K562 (cell line): ENCODE measurements around the gene CGNL1. TPM values are rescaled to one million over a fixed set of nuclear protein-coding genes. Genes with fewer than 3 reads are reported as not detected.
A peak's percentile ranks its signal among the peaks of the same experiment; 100 is the strongest.

Experiments
- ATAC-seq: fragments of 200-7000 bp; cut with Tn5 transposase; 3 replicates; pipeline ENCODE4 v1.9.1; 2020; ENCODE audit warnings: moderate library complexity
- BruUV-seq: library from RNA; stranded (reverse); fragments of 400-500 nt; replicated peaks from 2 replicates; lab custom pipeline; 2021; lab: Mats Ljungman, UMichigan
- CTCF ChIA-PET: fragments of 300-600 bp; formaldehyde crosslinking; extraction: SDS; loops from one replicate; lab custom pipeline; 2021; ENCODE audit warnings: low intra/inter-chr PET ratio; lab: Yijun Ruan, JAX
- POLR2A ChIA-PET: fragments of 300-600, 350-650 bp; sonication (Branson Sonifier 250); formaldehyde crosslinking; extraction: SDS; loops from one replicate; lab custom pipeline; 2021; ENCODE audit warnings: antibody characterized with exemption, inconsistent platforms; lab: Yijun Ruan, JAX
- DNase-seq, 4 experiments: peaks; one replicate each; pipeline versions ENCODE4 v3.0.0 to v3.0.0-alpha.2; 2011 to 2018; ENCODE audit warnings: low spot score in 3 of 4, mixed read lengths in 3 of 4; ENCODE audit errors: extremely low read depth in 1 of 4
- FAIRE-seq: peaks from 2 replicates; lab custom pipeline; 2011; peaks lifted over from hg19 to GRCh38; lab: Jason Lieb, UNC
- H2AFZ ChIP-seq: 2 replicates; pipeline ENCODE4 v1.6.0; 2011; ENCODE audit warnings: low read depth, low read length, control low read depth, inconsistent platforms
- H3K27ac ChIP-seq: fragments of 200-600 bp; 3 replicates; pipeline ENCODE4 v1.8.0; 2011; ENCODE audit warnings: low read depth, mild to moderate bottlenecking, control low read depth, inconsistent platforms, low read length, moderate library complexity, mixed read lengths; ENCODE audit errors: extremely low read depth
- H3K27me3 ChIP-seq, 2 experiments: fragments of 300-600 bp in 1 of 2; 2 replicates in 1 of 2; 3 replicates in 1 of 2; pipeline versions ENCODE4 v1.6.0 to v1.8.0; 2011; ENCODE audit warnings: inconsistent platforms in 2 of 2, low read length in 2 of 2, mild to moderate bottlenecking in 1 of 2, mixed read lengths in 1 of 2, moderate library complexity in 1 of 2; ENCODE audit not compliant: control insufficient read depth in 2 of 2, insufficient read depth in 2 of 2
- H3K36me3 ChIP-seq: fragments of 300-600 bp; 3 replicates; pipeline ENCODE4 v1.8.0; 2011; ENCODE audit warnings: mild to moderate bottlenecking, low read length, inconsistent platforms; ENCODE audit not compliant: control insufficient read depth, insufficient read depth
- H3K4me1 ChIP-seq, 2 experiments: fragments of 200-600 bp in 1 of 2; replicated peaks in 1 of 2; 2 replicates in 1 of 2; 3 replicates in 1 of 2; pipeline versions ENCODE4 v1.5.1 to v1.8.0; 2011; ENCODE audit warnings: inconsistent platforms in 2 of 2, low read length in 2 of 2, mild to moderate bottlenecking in 1 of 2, mixed read lengths in 1 of 2, moderate library complexity in 1 of 2; ENCODE audit not compliant: control insufficient read depth in 2 of 2, insufficient read depth in 2 of 2
- H3K4me2 ChIP-seq: 2 replicates; pipeline ENCODE4 v1.6.1; 2011; ENCODE audit warnings: low read length, control low read depth, inconsistent platforms, mixed read lengths; ENCODE audit not compliant: insufficient read depth
- H3K4me3 ChIP-seq: fragments of 200-600 bp; sonication (generic), shearing (Covaris generic); 2 replicates; pipeline ENCODE4 v1.5.1; 2016; ENCODE audit warnings: control low read depth, inconsistent platforms
- H3K79me2 ChIP-seq: fragments of 200-600 bp; 3 replicates; pipeline ENCODE4 v1.8.0; 2011; ENCODE audit warnings: low read length, inconsistent platforms; ENCODE audit not compliant: control insufficient read depth, insufficient read depth
- H3K9ac ChIP-seq, 2 experiments: 2 replicates each; pipeline versions ENCODE4 v1.6.0 to v1.6.1; 2011; ENCODE audit warnings: low read depth in 2 of 2, low read length in 2 of 2, control low read depth in 1 of 2, inconsistent platforms in 1 of 2, mild to moderate bottlenecking in 1 of 2, mixed read lengths in 1 of 2; ENCODE audit not compliant: insufficient read depth in 1 of 2
- H3K9me1 ChIP-seq: one replicate; pipeline ENCODE4 v1.6.0; 2011; ENCODE audit warnings: inconsistent platforms, mild to moderate bottlenecking, low read length, moderate library complexity; ENCODE audit not compliant: control insufficient read depth, insufficient read depth
- H3K9me3 ChIP-seq: replicated peaks from 2 replicates; pipeline ENCODE4 v1.5.1; 2011; ENCODE audit warnings: low read depth, low read length, inconsistent platforms; ENCODE audit not compliant: control insufficient read depth, insufficient read depth
- H4K20me1 ChIP-seq: replicated peaks from 2 replicates; pipeline ENCODE4 v1.6.1; 2011; ENCODE audit warnings: low read length, inconsistent platforms, mixed read lengths; ENCODE audit not compliant: control insufficient read depth, insufficient read depth
- ARID2 ChIP-seq: fragments of 450-650 bp; IDR thresholded peaks from 2 replicates; pipeline ENCODE4 v1.6.1; 2017; ENCODE audit warnings: antibody characterized with exemption, mild to moderate bottlenecking
- ATF7 ChIP-seq: fragments of 450-650 bp; IDR thresholded peaks from 2 replicates; pipeline ENCODE4 v1.7.1; 2014; ENCODE audit warnings: mild to moderate bottlenecking, moderate library complexity
- E2F6 ChIP-seq, 2 experiments: IDR thresholded peaks; 2 replicates each; pipeline ENCODE4 v1.6.1; 2011; ENCODE audit warnings: borderline replicate concordance in 1 of 2, control low read depth in 1 of 2, low read depth in 1 of 2, low read length in 1 of 2, mild to moderate bottlenecking in 1 of 2, mixed read lengths in 1 of 2, moderate library complexity in 1 of 2; ENCODE audit not compliant: insufficient read depth in 1 of 2, insufficient read length in 1 of 2, poor library complexity in 1 of 2, severe bottlenecking in 1 of 2; ENCODE audit errors: extremely low read depth in 1 of 2
- EGR1 ChIP-seq: fragments of 450-650 bp; conservative IDR thresholded peaks from 2 replicates; pipeline ENCODE4 v1.6.1; 2017; ENCODE audit warnings: mild to moderate bottlenecking
- PCBP1 ChIP-seq: fragments of 200-400 bp; formaldehyde crosslinking; IDR thresholded peaks from 2 replicates; pipeline ENCODE4 v1.6.1; 2018; ENCODE audit warnings: mild to moderate bottlenecking, low read depth, low read length; ENCODE audit not compliant: poor library complexity, severe bottlenecking
- PCBP2 ChIP-seq: fragments of 200-400 bp; formaldehyde crosslinking; IDR thresholded peaks from 2 replicates; pipeline ENCODE4 v1.6.1; 2018; ENCODE audit warnings: low read length, low read depth, mild to moderate bottlenecking, moderate library complexity; ENCODE audit not compliant: poor library complexity, severe bottlenecking
- PYGO2 ChIP-seq: fragments of 450-650 bp; IDR thresholded peaks from 2 replicates; pipeline ENCODE4 v1.6.1; 2016; ENCODE audit warnings: mild to moderate bottlenecking, missing genetic modification characterization, moderate library complexity, missing compliant biosample characterization
- RFX5 ChIP-seq: IDR thresholded peaks from 2 replicates; pipeline ENCODE4 v1.6.1; 2011; ENCODE audit warnings: low read depth, mild to moderate bottlenecking, improper control_type of control experiment, low read length
- SAP30 ChIP-seq: fragments of 200-600 bp; sonication (generic); IDR thresholded peaks from 2 replicates; pipeline ENCODE4 v1.6.1; 2012; ENCODE audit warnings: borderline replicate concordance, low read depth, mild to moderate bottlenecking, moderate library complexity, low read length, control low read depth, inconsistent platforms; ENCODE audit not compliant: insufficient read depth, poor library complexity, severe bottlenecking
- SRSF3 ChIP-seq: fragments of 200-400 bp; formaldehyde crosslinking; IDR thresholded peaks from 2 replicates; pipeline ENCODE4 v1.6.1; 2016; ENCODE audit warnings: mild to moderate bottlenecking, low read length, moderate library complexity; ENCODE audit not compliant: insufficient read depth
- UBTF ChIP-seq, 2 experiments: IDR thresholded peaks; 2 replicates each; pipeline ENCODE4 v1.6.1; 2012; ENCODE audit warnings: improper control_type of control experiment in 2 of 2, low read depth in 2 of 2, low read length in 2 of 2, borderline replicate concordance in 1 of 2
- ZNF518B ChIP-seq: fragments of 250-450 bp; sonication (Bioruptor Pico); IDR thresholded peaks from 2 replicates; pipeline ENCODE4 v1.5.0; 2021; ENCODE audit warnings: mild to moderate bottlenecking, moderate library complexity
- ZNF764 ChIP-seq: fragments of 250-450 bp; sonication (Bioruptor Pico); IDR thresholded peaks from 2 replicates; pipeline ENCODE4 v1.4.0; 2020; ENCODE audit warnings: low read depth, mild to moderate bottlenecking, moderate library complexity
- WGBS: fragments of 100-300 bp; shearing (Covaris generic); methylation state at CpG from one replicate; pipeline ENCODE4 v1.1.6; 2016; ENCODE audit warnings: low coverage, mixed read lengths; ENCODE audit not compliant: insufficient coverage; ENCODE audit errors: missing lambda C conversion rate; 5-methylcytosine and 5-hydroxymethylcytosine counted together
- in situ Hi-C: fragments of 300-500 bp; cut with MboI; formaldehyde crosslinking; loops from 4 replicates; pipeline ENCODE4 v1.15.0; 2018; ENCODE audit warnings: inconsistent platforms, mixed read lengths
- intact Hi-C: fragments of 100-400 bp; cut with micrococcal nuclease; formaldehyde crosslinking; loops from 2 replicates; pipeline ENCODE4 v1.14.2; 2022
- polyA plus RNA-seq, 8 experiments: library from polyadenylated mRNA; depleted of rRNA in 4 of 8; stranded (reverse) in 5 of 8; unstranded in 3 of 8; fragments of >200 nt; fragmentation: Nextera tagmentation in 2 of 8; fragmentation: Illumina TruSeq in 1 of 8; extraction: Ambion mirVana in 2 of 8; extraction: Trizol in 1 of 8; gene quantifications; 2 replicates each; pipeline versions ENCODE4 v1.2.1 to v1.2.3, GENCODE V29; 2011 to 2014; ENCODE audit warnings: inconsistent platforms in 1 of 8, missing spikeins in 1 of 8
- total RNA-seq, 7 experiments: library from RNA; depleted of rRNA in 6 of 7; stranded (reverse); fragments of >200 nt in 6 of 7; fragmentation: Illumina TruSeq in 2 of 7; extraction: Trizol in 2 of 7; gene quantifications; 2 replicates each; pipeline versions ENCODE4 v1.2.1 to v1.2.3, GENCODE V29; 2011 to 2021; ENCODE audit warnings: low replicate concordance in 1 of 7

The CGNL1 gene
- total and polyA plus RNA-seq, 9 of the 15 experiments (the other 6 are each of a cell fraction or from before 2014, with no cell fraction given): 0.01 to 0.07 TPM; not detected in 7

- Histone ChIP-seq H3K27ac (no peak within 1 kb of the TSS), H3K27me3 (peaks cover 32 to 51% of the 10 kb centered on the region in 2 experiments), H3K9me3 (no peaks in the 10 kb centered on the region), H2AFZ (0 out of 2 replicates have a peak within 1 kb of the TSS, but pooled peaks have one; percentile 59), H3K4me3 (peak within 1 kb of the TSS; percentile 26), H3K9me1 (no peaks in the 10 kb centered on the region), H3K9ac (peak within 1 kb of the TSS in 1 of 2 experiments; percentile 72; a peak in 1 of 4 replicates), H3K4me2 (peak within 1 kb of the TSS; percentile 55), H3K4me1 (peaks cover 0 to 10% of the 10 kb centered on the region in 2 experiments; a peak in 1 of 5 replicates), H3K36me3 (no peaks in the 10 kb centered on the region; the same call in 2 of the 3 replicates), H4K20me1 (0 out of 2 replicates have a peak, but pooled peaks cover 5% of the 10 kb centered on the region), H3K79me2 (no peaks in the 10 kb centered on the region)
- BruUV-seq: no TSS peak
- CTCF ChIA-PET: interaction anchor here (0.6 kb wide), 1 partner anchor 12 kb away, joined by 3 read pairs; no protein-coding TSS in a partner anchor
- peak; percentile 45 to 90 (median 84) for DNase-seq
- peak; percentile 100 for ATAC-seq
- POLR2A ChIA-PET: no interaction called here
- WGBS: 0% methylated on average over 20 of the region's 58 CpGs
- in situ Hi-C loops: no loop called here
- no peak for FAIRE-seq
- intact Hi-C loops: no loop called here
- TF ChIP-seq RFX5 (no peak), PCBP1 (no peak), SRSF3 (no peak), EGR1 (peak; percentile 51; the same call in 1 of the 2 replicates), PCBP2 (no peak), ATF7 (no peak), UBTF (IDR thresholded peaks at IDR 0.05; ENCODE audit: borderline replicate concordance in 1 of 2, low read depth in 2 of 2, low read length in 2 of 2) (0 out of 4 replicates have a peak, but pooled peaks of 1 of the 2 experiments have one; percentile 37), ZNF518B (CRISPR knock-in tag) (no peak), E2F6 (IDR thresholded peaks at IDR 0.05; ENCODE audit: borderline replicate concordance in 1 of 2, extremely low read depth in 1 of 2, insufficient read depth in 1 of 2, insufficient read length in 1 of 2, low read depth in 1 of 2, low read length in 1 of 2, poor library complexity in 1 of 2, severe bottlenecking in 1 of 2) (peak in 1 of 2 experiments; percentile 25), SAP30 (no peak), ARID2 (no peak), PYGO2 (tag) (no peak), ZNF764 (CRISPR knock-in tag) (no peak)
Observed at GRCh38 chr15:57591822-57592367, 215.6 kb downstream of the CGNL1 start, which contains the start of gene MYZAP. TSS of gene MYZAP (plus strand) at chr15:57591904. CDS start at chr15:57592035, 131 bp downstream.
